ENCODE results near the gene ANKRA2.
"Not testable (repeated sequence)": the region's sequence is repeated elsewhere in the genome, so short reads cannot be mapped to it uniquely, and the experiment has no call there.

ANKRA2 gene

DNA sequence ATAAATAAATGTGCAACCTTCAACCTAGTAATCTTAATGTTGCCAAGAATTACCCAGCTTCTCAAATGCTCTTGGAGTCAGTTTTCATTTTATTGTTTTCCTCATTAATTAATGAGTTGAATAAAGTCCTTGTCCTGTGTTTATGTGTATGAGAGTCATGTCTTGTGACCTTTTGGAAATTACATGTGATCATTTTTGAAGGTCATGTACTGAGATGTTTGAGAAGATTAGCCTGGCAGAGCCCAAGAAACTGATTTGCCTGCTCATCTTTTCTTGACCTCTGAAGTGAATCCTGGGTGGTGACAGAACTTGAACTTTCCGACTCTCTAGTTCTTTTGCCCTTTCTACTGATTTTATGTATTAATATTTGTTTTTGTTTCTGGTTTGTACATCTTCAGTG is 15.4 kb downstream of the ANKRA2 start:
- no peak for DNase-seq (ENCODE audit: low read depth in 3 of 3)

GRCh38 chr5:73545403-73545779 is 20.0 kb downstream of the ANKRA2 start:
- DNase-seq (ENCODE audit: low read depth in 3 of 3), result no peak

DNA sequence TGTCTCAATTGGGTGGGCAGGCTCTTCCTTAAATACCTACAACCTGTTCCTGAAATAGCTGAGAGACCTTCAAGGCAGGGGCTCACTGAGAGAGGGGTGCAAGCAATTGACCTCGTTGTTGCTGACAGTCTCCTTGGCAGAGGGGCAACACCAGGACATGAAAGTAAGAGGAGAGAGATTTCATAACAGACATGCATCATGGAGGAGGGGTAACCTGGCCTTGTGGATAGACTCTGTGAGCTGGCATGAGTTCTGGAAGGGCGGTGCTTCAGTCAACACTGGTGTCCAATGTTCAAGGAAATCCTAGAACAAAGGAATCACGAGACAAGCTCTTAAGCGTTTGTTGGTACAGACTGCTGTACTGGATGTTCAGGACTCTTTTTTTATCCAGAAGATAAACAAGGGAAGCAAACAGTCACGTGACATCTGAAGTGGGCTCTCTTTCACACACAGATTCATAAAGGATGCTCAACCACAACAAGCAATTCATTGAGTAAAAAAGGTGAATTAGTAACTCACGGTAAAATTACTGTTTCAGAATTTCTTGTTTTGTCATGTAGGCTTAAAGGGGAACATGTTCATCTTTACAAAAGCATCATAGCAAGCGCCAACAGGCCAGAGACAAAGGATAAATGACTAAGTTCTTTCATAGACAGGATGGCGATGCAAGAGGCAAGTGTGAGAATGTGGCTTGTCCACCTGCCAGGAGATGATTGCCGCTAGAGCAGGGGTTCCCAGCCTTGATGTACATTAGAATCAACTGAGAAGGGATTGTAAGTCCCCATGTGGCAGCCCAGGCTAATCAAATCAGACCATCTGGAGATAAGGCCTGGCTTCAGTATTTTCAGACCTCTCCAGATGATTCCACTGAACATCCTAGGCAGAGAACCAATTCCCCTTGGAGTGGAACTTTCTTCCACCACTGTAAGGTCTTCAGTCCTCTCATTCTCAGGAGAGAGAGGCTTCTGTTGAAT is 20.7 kb downstream of the ANKRA2 start:
- DNase-seq (ENCODE audit: low read depth in 3 of 3), result no peak

DNA sequence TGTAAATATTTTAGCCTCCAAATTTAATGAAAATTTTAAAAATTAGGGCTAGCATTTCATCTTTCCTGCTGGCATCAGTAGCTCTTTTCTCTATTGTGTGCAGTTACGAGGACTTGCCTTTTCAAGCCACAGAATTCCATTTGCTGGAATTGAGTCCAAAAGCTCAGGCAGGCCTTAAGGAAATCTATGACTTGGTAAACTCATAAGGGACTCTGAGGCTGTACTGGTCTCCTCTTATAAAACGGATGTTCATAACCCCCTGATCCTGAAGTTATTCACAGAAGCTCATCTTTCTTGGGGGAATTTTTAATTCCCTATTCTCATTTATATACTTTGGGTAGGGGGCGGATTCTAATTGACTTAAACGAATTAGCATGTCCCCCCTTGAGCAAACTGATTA is 23.4 kb downstream of the ANKRA2 start:
- DNase-seq (ENCODE audit: low read depth in 3 of 3), result no peak

DNA sequence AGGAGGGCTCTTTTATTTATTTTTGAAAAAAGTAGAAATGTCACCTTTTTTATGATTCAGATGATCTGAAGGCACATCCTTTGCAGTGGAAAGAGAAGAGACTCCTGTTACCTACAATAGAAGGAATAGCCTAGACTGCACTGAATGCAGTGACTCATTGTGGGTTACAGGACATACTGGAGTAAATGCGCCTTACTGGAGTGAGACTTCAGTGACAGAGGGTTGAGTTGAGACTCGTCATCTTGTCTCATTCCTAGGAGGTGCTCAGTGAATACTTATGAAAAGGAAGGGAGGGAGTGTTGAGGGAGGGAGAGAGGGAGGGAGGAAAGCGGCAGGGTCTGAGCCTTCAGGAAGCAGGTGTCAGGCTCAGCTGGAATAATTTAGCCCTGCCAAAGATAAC is 25.2 kb downstream of the ANKRA2 start:
- no peak for DNase-seq (ENCODE audit: low read depth in 3 of 3)

GRCh38 chr5:73539730-73540129 is 25.7 kb downstream of the ANKRA2 start:
- no peak for DNase-seq (ENCODE audit: low read depth in 3 of 3)

DNA sequence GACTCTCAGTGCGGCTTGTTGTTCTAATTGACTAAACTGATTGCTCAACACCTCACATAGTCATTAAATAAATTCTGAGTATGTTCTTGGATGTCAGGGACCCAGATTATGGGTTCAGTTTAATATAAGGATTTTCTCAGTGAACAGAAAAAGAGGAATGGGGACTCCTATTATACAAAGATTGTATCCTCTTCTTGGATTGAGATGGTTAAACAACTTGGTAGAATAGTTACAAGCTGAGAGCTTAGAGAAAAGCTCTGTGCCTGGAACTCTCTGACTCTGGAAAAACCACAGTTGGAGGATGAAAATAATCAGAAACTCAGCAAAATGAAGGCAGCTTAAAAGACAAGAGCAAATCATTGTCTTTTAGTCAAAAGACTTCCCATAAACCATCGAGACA is 30.5 kb downstream of the ANKRA2 start:
- no peak for DNase-seq (ENCODE audit: low read depth in 3 of 3)

- DNase-seq (ENCODE audit: low read depth in 3 of 3), result no peak
Observed at GRCh38 chr5:73534011-73534644, 31.3 kb downstream of the ANKRA2 start.

DNA sequence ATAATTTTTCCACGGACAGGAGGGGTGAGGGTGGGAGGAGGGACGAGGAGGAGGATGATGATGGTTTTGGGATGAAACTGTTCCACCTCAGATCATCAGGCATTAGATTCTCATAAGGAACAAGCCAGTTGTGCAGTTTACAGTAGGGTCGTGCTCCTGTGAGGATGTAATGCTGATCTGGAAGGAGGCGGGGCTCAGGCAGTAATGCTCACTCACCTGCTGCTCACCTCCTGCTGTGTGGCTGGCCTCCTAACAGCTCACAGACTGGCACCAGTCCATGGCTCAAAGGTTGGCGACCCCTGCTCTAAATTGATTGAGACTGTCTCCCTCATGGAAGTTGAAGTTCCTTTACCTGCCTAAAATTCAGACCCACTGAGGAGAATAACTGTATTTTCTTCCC is 33.2 kb downstream of the ANKRA2 start:
- no peak for DNase-seq (ENCODE audit: low read depth in 3 of 3)

- DNase-seq (ENCODE audit: low read depth in 3 of 3), result no peak
Observed at GRCh38 chr5:73531356-73531755, 34.1 kb downstream of the ANKRA2 start.

GRCh38 chr5:73529081-73529480 is 36.4 kb downstream of the ANKRA2 start:
- DNase-seq (ENCODE audit: low read depth in 3 of 3), result no peak

DNA sequence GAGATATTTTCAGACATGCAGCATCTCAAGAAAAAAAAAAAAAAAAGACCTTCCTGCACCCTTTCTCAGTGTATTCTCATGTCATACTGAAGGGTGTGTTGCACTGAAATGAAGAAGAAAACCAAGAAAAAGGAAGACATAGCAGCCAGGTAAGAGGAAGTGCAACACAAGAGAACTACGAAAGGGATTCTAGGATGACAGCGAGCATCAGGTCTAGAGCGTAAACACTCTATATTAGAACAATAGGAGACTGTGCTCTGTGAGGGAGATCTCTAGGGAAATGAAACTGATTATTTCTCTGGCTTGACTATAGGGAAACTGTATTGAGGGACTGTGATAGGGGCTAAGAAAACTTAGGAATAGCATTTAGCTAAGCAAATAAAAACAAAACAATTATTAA is 37.2 kb downstream of the ANKRA2 start:
- DNase-seq (ENCODE audit: low read depth in 3 of 3), result no peak

DNA sequence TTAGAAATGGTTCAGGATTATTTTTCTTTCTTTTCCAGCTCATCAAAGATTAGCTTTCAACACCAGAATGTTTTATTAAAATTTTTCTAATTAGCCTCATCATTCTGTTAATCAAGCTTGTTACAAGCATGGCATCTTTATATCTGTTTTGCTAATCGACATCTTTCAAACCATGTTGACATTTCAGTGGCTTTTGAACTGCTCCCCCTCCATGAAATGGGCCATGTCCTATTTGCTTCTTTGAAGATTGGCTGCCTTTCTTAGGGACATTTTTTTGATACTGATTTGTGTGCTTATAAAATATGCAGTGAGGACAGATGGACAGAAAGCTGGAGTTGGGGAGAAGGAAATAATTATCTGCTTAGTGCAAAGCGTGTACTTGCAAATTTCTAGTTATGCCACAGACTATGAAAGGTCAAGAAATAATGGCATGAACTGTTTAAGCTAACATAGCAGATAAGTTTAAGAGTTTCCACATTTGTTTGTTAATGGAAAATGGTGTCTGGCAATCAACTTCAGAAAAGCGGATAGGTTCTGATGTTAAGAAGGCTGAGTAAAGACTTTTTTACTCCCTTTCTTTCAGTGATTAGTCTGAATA is 39.7 kb downstream of the ANKRA2 start:
- DNase-seq (ENCODE audit: low read depth in 3 of 3), result no peak

DNA sequence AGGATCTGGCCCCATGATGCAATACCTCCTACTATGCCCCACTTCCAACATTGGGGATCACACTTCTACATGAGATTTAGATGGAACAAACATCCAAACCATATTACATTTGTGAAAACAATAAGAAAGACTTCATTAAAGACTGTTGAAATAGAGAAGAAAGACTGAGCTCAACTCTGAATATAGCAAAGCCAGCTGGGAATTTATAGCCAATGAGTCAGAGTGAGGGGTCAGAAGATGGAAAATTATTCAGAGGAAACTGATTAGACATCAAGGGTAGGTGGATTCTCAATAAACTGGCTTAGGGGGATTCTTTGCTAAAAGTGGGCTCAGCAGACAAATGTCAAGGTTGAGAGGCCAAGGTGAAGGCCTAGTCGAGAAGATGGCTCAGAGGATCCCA is 41.6 kb downstream of the ANKRA2 start:
- DNase-seq (ENCODE audit: low read depth in 3 of 3), result no peak

GRCh38 chr5:73522989-73523388 is 42.5 kb downstream of the ANKRA2 start:
- no peak for DNase-seq (ENCODE audit: low read depth in 3 of 3)

DNA sequence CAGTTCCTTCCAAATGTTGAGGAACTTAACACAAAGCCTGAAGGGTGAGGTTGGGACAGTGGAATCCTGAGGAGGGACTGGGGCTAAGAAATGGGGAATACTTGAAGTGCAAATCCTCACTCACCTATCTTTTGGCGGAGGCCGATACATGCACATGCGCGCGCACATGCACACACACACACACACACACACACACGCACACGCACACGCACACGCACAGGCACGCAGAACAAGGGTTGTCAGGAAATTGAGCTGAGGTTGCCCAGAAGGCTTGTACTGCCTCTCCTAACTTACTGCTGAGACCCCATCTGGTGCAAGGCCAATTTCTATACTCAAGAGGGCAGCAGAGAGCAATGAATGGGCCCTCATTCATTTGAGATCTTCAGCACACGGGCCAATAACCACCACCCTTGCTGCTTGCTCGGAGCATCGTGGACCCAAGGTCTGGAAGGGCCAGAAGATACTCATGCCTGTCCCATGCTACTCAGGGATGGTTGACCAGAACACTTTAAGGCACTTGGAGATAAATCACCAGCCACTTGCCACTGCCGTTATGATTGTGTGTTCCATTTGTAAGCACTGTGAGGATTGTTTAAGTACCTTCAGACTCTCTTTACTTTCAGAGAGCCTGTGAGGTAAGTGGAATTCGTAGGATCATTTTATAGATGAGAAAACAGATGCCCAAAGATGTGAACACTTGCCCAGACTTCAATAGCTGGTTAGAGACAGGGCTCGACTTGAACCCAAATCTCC is 45.7 kb downstream of the ANKRA2 start:
- peak; percentile 18 to 42 (median 36) for DNase-seq (ENCODE audit: low read depth in 3 of 3)

DNA sequence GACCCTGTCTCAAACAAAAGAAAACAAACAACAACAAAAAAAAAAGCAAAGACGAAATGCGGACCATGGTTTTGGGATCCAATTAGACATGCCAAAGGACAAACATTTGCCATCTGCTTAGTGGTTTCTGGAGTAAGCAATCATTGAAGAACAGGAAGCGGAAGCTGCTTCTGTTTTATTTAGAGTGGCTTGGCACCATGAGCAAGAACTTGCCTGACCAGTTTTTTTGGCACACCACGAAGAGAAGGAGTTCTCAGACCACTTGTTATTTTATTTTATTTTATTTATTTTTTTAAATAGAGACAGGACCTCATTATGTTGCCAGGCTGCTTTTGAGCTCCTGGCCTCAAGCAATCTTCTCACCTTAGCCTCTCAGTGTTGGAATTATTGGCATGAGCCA is 50.2 kb downstream of the ANKRA2 start:
- DNase-seq (ENCODE audit: low read depth in 3 of 3), result no peak

GRCh38 chr5:73514418-73514817 is 51.0 kb downstream of the ANKRA2 start:
- DNase-seq (ENCODE audit: low read depth in 3 of 3), result no peak

- no peak for DNase-seq (ENCODE audit: low read depth in 3 of 3)
Observed at GRCh38 chr5:73513996-73514395, 51.4 kb downstream of the ANKRA2 start.

- not testable (repeated sequence) for DNase-seq (ENCODE audit: low read depth in 3 of 3)
Observed at GRCh38 chr5:73508521-73508920, 56.9 kb downstream of the ANKRA2 start.

- no peak for DNase-seq (ENCODE audit: low read depth in 3 of 3)
Observed at GRCh38 chr5:73507062-73507461, 58.4 kb downstream of the ANKRA2 start.

- no peak for DNase-seq (ENCODE audit: low read depth in 3 of 3)
Observed at GRCh38 chr5:73506459-73506955, 58.9 kb downstream of the ANKRA2 start.

Data from stimulated activated CD4-positive, alpha-beta T cell treated with anti-CD3 and anti-CD28 coated beads, TNF-alpha, amount 100 ng/mL, for 4 hours (primary cell).